H9 (cell line): ENCODE measurements around the gene SIGLEC7. TPM values are rescaled to one million over a fixed set of nuclear protein-coding genes. Genes with fewer than 3 reads are reported as not detected.
A peak's percentile ranks its signal among the peaks of the same experiment; 100 is the strongest.

Experiments
- DNase-seq: peaks from one replicate; pipeline ENCODE4 v3.0.0-alpha.2; 2017
- H2AFZ ChIP-seq: one replicate; pipeline ENCODE4 v1.6.1; 2013; ENCODE audit warnings: mild to moderate bottlenecking, low read length, control low read depth, moderate library complexity
- H2AK5ac ChIP-seq: 2 replicates; pipeline ENCODE4 v1.6.1; 2013; ENCODE audit warnings: low read length, control low read depth, mixed read lengths; ENCODE audit not compliant: insufficient read length
- H2BK120ac ChIP-seq: one replicate; pipeline ENCODE4 v1.6.1; 2013; ENCODE audit warnings: low read depth, mild to moderate bottlenecking, low read length, control low read depth, inconsistent platforms; ENCODE audit not compliant: poor library complexity, severe bottlenecking
- H2BK12ac ChIP-seq: 2 replicates; pipeline ENCODE4 v1.6.1; 2013; ENCODE audit warnings: low read length, control low read depth, mixed read lengths, low read depth; ENCODE audit not compliant: insufficient read length
- H2BK15ac ChIP-seq: 2 replicates; pipeline ENCODE4 v1.6.1; 2013; ENCODE audit warnings: low read depth, low read length, control low read depth
- H2BK20ac ChIP-seq: one replicate; pipeline ENCODE4 v1.6.1; 2013; ENCODE audit warnings: low read depth, mild to moderate bottlenecking, low read length, control low read depth, inconsistent platforms; ENCODE audit not compliant: poor library complexity, severe bottlenecking
- H2BK5ac ChIP-seq: 2 replicates; pipeline ENCODE4 v1.6.1; 2013; ENCODE audit warnings: low read length, control low read depth, mixed read lengths; ENCODE audit not compliant: insufficient read length
- H3K14ac ChIP-seq: 2 replicates; pipeline ENCODE4 v1.6.1; 2013; ENCODE audit warnings: low read length, control low read depth; ENCODE audit not compliant: insufficient read depth
- H3K18ac ChIP-seq: 2 replicates; pipeline ENCODE4 v1.6.1; 2013; ENCODE audit warnings: low read depth, mild to moderate bottlenecking, mixed read lengths, low read length, control low read depth; ENCODE audit not compliant: insufficient read length
- H3K23ac ChIP-seq: 2 replicates; pipeline ENCODE4 v1.6.1; 2013; ENCODE audit warnings: low read length, control low read depth, mixed read lengths, low read depth; ENCODE audit not compliant: insufficient read length
- H3K23me2 ChIP-seq: 2 replicates; pipeline ENCODE4 v1.6.1; 2013; ENCODE audit warnings: low read depth, mild to moderate bottlenecking, mixed read lengths, low read length, control low read depth; ENCODE audit not compliant: insufficient read length, poor library complexity, severe bottlenecking
- H3K27ac ChIP-seq: 2 replicates; pipeline ENCODE4 v1.5.1; 2013; ENCODE audit warnings: low read length, control low read depth, mixed read lengths, low read depth; ENCODE audit not compliant: insufficient read length
- H3K27me3 ChIP-seq: 2 replicates; pipeline ENCODE4 v1.6.1; 2013; ENCODE audit warnings: low read length, control low read depth, inconsistent platforms; ENCODE audit not compliant: insufficient read depth
- H3K4ac ChIP-seq: 2 replicates; pipeline ENCODE4 v1.6.1; 2013; ENCODE audit warnings: low read depth, mild to moderate bottlenecking, control low read depth, inconsistent platforms, low read length, moderate library complexity
- H3K4me1 ChIP-seq: 2 replicates; pipeline ENCODE4 v1.6.1; 2013; ENCODE audit warnings: low read length, control low read depth, inconsistent platforms; ENCODE audit not compliant: insufficient read depth
- H3K4me2 ChIP-seq: 2 replicates; pipeline ENCODE4 v1.6.1; 2013; ENCODE audit warnings: low read length, control low read depth, mixed read lengths; ENCODE audit not compliant: insufficient read length, insufficient read depth
- H3K56ac ChIP-seq: 2 replicates; pipeline ENCODE4 v1.6.1; 2013; ENCODE audit warnings: low read depth, mild to moderate bottlenecking, mixed read lengths, low read length, control low read depth; ENCODE audit not compliant: insufficient read length
- H3K79me1 ChIP-seq: 2 replicates; pipeline ENCODE4 v1.6.1; 2013; ENCODE audit warnings: low read depth, mild to moderate bottlenecking, moderate library complexity, low read length, control low read depth, inconsistent platforms; ENCODE audit not compliant: insufficient read depth, poor library complexity, severe bottlenecking
- H3K79me2 ChIP-seq: 2 replicates; pipeline ENCODE4 v1.6.1; 2013; ENCODE audit warnings: low read length, control low read depth, inconsistent platforms; ENCODE audit not compliant: insufficient read depth
- H3K9ac ChIP-seq: 2 replicates; pipeline ENCODE4 v1.6.1; 2013; ENCODE audit warnings: low read length, control low read depth, mixed read lengths; ENCODE audit not compliant: insufficient read length; ENCODE audit errors: extremely low read depth
- H3K9me3 ChIP-seq: one replicate; pipeline ENCODE4 v1.6.1; 2013; ENCODE audit warnings: low read depth, low read length, inconsistent platforms; ENCODE audit not compliant: control insufficient read depth
- H3T11ph ChIP-seq: one replicate; pipeline ENCODE4 v1.6.1; 2013; ENCODE audit warnings: mild to moderate bottlenecking, low read length, control low read depth, inconsistent platforms
- H4K20me1 ChIP-seq: one replicate; pipeline ENCODE4 v1.6.1; 2013; ENCODE audit not compliant: control insufficient read depth, insufficient read length, insufficient read depth
- H4K5ac ChIP-seq: 2 replicates; pipeline ENCODE4 v1.6.1; 2013; ENCODE audit warnings: low read depth, mild to moderate bottlenecking, mixed read lengths, low read length, control low read depth; ENCODE audit not compliant: insufficient read length
- H4K8ac ChIP-seq: replicated peaks from 2 replicates; pipeline ENCODE4 v1.6.1; 2013; ENCODE audit warnings: low read length, control low read depth, mixed read lengths, low read depth; ENCODE audit not compliant: insufficient read length
- H4K91ac ChIP-seq: 2 replicates; pipeline ENCODE4 v1.6.1; 2013; ENCODE audit warnings: low read depth, mild to moderate bottlenecking, moderate library complexity, mixed read lengths, low read length, control low read depth; ENCODE audit not compliant: insufficient read length
- H3K27ac Mint-ChIP-seq, 3 experiments: 2 replicates in 2 of 3; 3 replicates in 1 of 3; pipeline ENCODE4 v1.8.0; 2020 to 2021; ENCODE audit warnings: mixed read lengths in 3 of 3, mild to moderate bottlenecking in 1 of 3, moderate library complexity in 1 of 3
- H3K27me3 Mint-ChIP-seq: 2 replicates; pipeline ENCODE4 v1.8.0; 2021; ENCODE audit warnings: low read depth, mild to moderate bottlenecking, moderate library complexity, mixed read lengths
- H3K36me3 Mint-ChIP-seq, 3 experiments: 2 replicates in 2 of 3; 3 replicates in 1 of 3; pipeline ENCODE4 v1.8.0; 2020 to 2021; ENCODE audit warnings: low read depth in 3 of 3, mixed read lengths in 3 of 3; ENCODE audit not compliant: insufficient read depth in 1 of 3
- H3K4me1 Mint-ChIP-seq, 2 experiments: 2 replicates each; pipeline ENCODE4 v1.8.0; 2020; ENCODE audit warnings: mixed read lengths in 2 of 2
- H3K4me3 Mint-ChIP-seq, 2 experiments: 2 replicates in 1 of 2; 3 replicates in 1 of 2; pipeline ENCODE4 v1.8.0; 2020 to 2021; ENCODE audit warnings: mild to moderate bottlenecking in 2 of 2, mixed read lengths in 2 of 2, moderate library complexity in 1 of 2
- H3K9me3 Mint-ChIP-seq, 2 experiments: 2 replicates in 1 of 2; 3 replicates in 1 of 2; pipeline ENCODE4 v1.8.0; 2020; ENCODE audit warnings: mild to moderate bottlenecking in 2 of 2, mixed read lengths in 2 of 2, moderate library complexity in 1 of 2
- WGBS: extraction: QIAGEN DNeasy Blood & Tissue Kit; methylation state at CpG from one replicate; pipeline ENCODE4 v1.1.7; 2013; ENCODE audit warnings: missing lambda C conversion rate, low lambda C conversion rate, mixed read lengths; ENCODE audit not compliant: insufficient read length; ENCODE audit errors: extremely low coverage; 5-methylcytosine and 5-hydroxymethylcytosine counted together
- total RNA-seq: library from RNA; stranded (reverse); gene quantifications from 2 replicates; pipeline ENCODE4 v1.2.1, GENCODE V29; 2021
- TF ChIP-seq, protein P1 (sequence below): fragments of 200-600 bp; sonication (generic); conservative IDR thresholded peaks from 3 replicates; pipeline ENCODE4 v1.8.0; 2021; ENCODE audit warnings: antibody characterized with exemption, mild to moderate bottlenecking

Gene SIGLEC7
- total RNA-seq, 1 experiment from 2014 or later: not detected

DNA sequence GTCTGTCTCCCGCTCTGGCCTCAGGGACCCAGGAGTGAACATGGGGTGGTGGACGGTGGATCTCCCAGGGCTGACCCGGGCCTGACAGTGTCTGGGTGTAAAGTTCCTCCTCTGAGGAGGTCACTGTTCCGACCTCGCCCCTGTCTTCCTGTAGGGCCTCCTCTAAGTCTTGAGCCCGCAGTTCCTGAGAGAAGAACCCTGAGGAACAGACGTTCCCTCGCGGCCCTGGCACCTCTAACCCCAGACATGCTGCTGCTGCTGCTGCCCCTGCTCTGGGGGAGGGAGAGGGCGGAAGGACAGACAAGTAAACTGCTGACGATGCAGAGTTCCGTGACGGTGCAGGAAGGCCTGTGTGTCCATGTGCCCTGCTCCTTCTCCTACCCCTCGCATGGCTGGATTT lies 17.4 kb upstream of the SIGLEC7 start, which contains the start of gene SIGLEC9:
Gene SIGLEC9 (plus strand): TSS at position 178 of the 400 bp plus-strand sequence. CDS start 69 bp downstream, at position 247.
- H3K4me1 ChIP-seq: no peaks in the 10 kb centered on the region
- H3K14ac ChIP-seq: no peak within 1 kb of the TSS
- peaks cover 0 to 3% of the 10 kb centered on the region in 2 experiments; a peak in 1 of 4 replicates for H3K4me1 Mint-ChIP-seq
- H2BK20ac ChIP-seq: no peak within 1 kb of the TSS
- no peak within 1 kb of the TSS for H2BK12ac ChIP-seq
- H3K9ac ChIP-seq: no peak within 1 kb of the TSS
- no peak within 1 kb of the TSS for H2BK5ac ChIP-seq
- DNase-seq: no peak
- no peaks in the 10 kb centered on the region for H3K36me3 Mint-ChIP-seq
- H3K4me2 ChIP-seq: no peak within 1 kb of the TSS
- no CpG with 5 or more reads among the region's 14 CpGs for WGBS
- H3K27ac ChIP-seq: no peak within 1 kb of the TSS
- no peak within 1 kb of the TSS for H3K4me3 Mint-ChIP-seq
- no peaks in the 10 kb centered on the region for H3K23me2 ChIP-seq
- TF ChIP-seq, protein P1, sequence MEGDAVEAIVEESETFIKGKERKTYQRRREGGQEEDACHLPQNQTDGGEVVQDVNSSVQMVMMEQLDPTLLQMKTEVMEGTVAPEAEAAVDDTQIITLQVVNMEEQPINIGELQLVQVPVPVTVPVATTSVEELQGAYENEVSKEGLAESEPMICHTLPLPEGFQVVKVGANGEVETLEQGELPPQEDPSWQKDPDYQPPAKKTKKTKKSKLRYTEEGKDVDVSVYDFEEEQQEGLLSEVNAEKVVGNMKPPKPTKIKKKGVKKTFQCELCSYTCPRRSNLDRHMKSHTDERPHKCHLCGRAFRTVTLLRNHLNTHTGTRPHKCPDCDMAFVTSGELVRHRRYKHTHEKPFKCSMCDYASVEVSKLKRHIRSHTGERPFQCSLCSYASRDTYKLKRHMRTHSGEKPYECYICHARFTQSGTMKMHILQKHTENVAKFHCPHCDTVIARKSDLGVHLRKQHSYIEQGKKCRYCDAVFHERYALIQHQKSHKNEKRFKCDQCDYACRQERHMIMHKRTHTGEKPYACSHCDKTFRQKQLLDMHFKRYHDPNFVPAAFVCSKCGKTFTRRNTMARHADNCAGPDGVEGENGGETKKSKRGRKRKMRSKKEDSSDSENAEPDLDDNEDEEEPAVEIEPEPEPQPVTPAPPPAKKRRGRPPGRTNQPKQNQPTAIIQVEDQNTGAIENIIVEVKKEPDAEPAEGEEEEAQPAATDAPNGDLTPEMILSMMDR: no peak
- H4K5ac ChIP-seq: no peak within 1 kb of the TSS
- no peaks in the 10 kb centered on the region for H3K27me3 ChIP-seq
- H3K4ac ChIP-seq: no peak within 1 kb of the TSS
- no peak within 1 kb of the TSS for H2BK120ac ChIP-seq
- no peaks in the 10 kb centered on the region for H4K20me1 ChIP-seq
- no peak within 1 kb of the TSS for H2AK5ac ChIP-seq
- no peak within 1 kb of the TSS for H2BK15ac ChIP-seq
- H3K27ac Mint-ChIP-seq: peak within 1 kb of the TSS in 1 of 3 experiments; percentile 49; a peak in 2 of 7 replicates
- H2AFZ ChIP-seq: no peak within 1 kb of the TSS
- no peaks in the 10 kb centered on the region for H3K79me2 ChIP-seq
- no peak within 1 kb of the TSS for H3T11ph ChIP-seq
- no peak within 1 kb of the TSS for H3K18ac ChIP-seq
- H3K56ac ChIP-seq: no peak within 1 kb of the TSS
- no peak within 1 kb of the TSS for H3K23ac ChIP-seq
- no peak within 1 kb of the TSS for H4K91ac ChIP-seq
- no peak within 1 kb of the TSS for H4K8ac ChIP-seq
- peaks cover 19% of the 10 kb centered on the region for H3K27me3 Mint-ChIP-seq
- H3K79me1 ChIP-seq: no peaks in the 10 kb centered on the region
- H3K9me3 Mint-ChIP-seq: no peaks in the 10 kb centered on the region
- H3K9me3 ChIP-seq: no peaks in the 10 kb centered on the region
